ENCODE measurements around the gene LRRN3.
"Not testable (repeated sequence)": the region's sequence is repeated elsewhere in the genome, so short reads cannot be mapped to it uniquely, and the experiment has no call there.

LRRN3 gene

GRCh38 chr7:111071556-111071955 lies 19.4 kb upstream of the LRRN3 start:
- no peak for ATAC-seq
- no peak for TF ChIP-seq POU6F1 (CRISPR knock-in tag; IDR thresholded peaks at IDR 0.05; ENCODE audit: borderline replicate concordance, low read depth)
- TF ChIP-seq CSDC2 (CRISPR knock-in tag; IDR thresholded peaks at IDR 0.05): no peak
- TF ChIP-seq ZC3H10 (CRISPR knock-in tag; IDR thresholded peaks at IDR 0.05): no peak
- no peak for TF ChIP-seq SNAI2 (CRISPR knock-in tag; IDR thresholded peaks at IDR 0.05)
- no peak for TF ChIP-seq OSR1 (CRISPR knock-in tag; IDR thresholded peaks at IDR 0.05)
- TF ChIP-seq ZNF8 (CRISPR knock-in tag; IDR thresholded peaks at IDR 0.05): no peak
- no peak for TF ChIP-seq GLIS3 (CRISPR knock-in tag; IDR thresholded peaks at IDR 0.05)
- TF ChIP-seq ZNF565 (CRISPR knock-in tag; conservative IDR thresholded peaks at IDR 0.05; ENCODE audit: low read depth): no peak
- TF ChIP-seq, protein P1, sequence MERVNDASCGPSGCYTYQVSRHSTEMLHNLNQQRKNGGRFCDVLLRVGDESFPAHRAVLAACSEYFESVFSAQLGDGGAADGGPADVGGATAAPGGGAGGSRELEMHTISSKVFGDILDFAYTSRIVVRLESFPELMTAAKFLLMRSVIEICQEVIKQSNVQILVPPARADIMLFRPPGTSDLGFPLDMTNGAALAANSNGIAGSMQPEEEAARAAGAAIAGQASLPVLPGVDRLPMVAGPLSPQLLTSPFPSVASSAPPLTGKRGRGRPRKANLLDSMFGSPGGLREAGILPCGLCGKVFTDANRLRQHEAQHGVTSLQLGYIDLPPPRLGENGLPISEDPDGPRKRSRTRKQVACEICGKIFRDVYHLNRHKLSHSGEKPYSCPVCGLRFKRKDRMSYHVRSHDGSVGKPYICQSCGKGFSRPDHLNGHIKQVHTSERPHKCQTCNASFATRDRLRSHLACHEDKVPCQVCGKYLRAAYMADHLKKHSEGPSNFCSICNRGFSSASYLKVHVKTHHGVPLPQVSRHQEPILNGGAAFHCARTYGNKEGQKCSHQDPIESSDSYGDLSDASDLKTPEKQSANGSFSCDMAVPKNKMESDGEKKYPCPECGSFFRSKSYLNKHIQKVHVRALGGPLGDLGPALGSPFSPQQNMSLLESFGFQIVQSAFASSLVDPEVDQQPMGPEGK (CRISPR knock-in tag; IDR thresholded peaks at IDR 0.05; ENCODE audit: borderline replicate concordance): no peak
- no peak for TF ChIP-seq ISL1 (CRISPR knock-in tag; IDR thresholded peaks at IDR 0.05)
- no peak for TF ChIP-seq TOX (CRISPR knock-in tag; IDR thresholded peaks at IDR 0.05; ENCODE audit: borderline replicate concordance)
- no peak for TF ChIP-seq BACH2 (CRISPR knock-in tag; IDR thresholded peaks at IDR 0.05; ENCODE audit: borderline replicate concordance)
- TF ChIP-seq, protein P2, sequence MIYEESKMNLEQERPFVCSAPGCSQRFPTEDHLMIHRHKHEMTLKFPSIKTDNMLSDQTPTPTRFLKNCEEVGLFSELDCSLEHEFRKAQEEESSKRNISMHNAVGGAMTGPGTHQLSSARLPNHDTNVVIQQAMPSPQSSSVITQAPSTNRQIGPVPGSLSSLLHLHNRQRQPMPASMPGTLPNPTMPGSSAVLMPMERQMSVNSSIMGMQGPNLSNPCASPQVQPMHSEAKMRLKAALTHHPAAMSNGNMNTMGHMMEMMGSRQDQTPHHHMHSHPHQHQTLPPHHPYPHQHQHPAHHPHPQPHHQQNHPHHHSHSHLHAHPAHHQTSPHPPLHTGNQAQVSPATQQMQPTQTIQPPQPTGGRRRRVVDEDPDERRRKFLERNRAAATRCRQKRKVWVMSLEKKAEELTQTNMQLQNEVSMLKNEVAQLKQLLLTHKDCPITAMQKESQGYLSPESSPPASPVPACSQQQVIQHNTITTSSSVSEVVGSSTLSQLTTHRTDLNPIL (CRISPR knock-in tag; IDR thresholded peaks at IDR 0.05; ENCODE audit: low read depth): no peak
- TF ChIP-seq RARB (CRISPR knock-in tag; IDR thresholded peaks at IDR 0.05): no peak
- no peak for TF ChIP-seq ARNTL (CRISPR knock-in tag; IDR thresholded peaks at IDR 0.05; ENCODE audit: borderline replicate concordance, low read depth)
- no peak for TF ChIP-seq ZFP3 (CRISPR knock-in tag; IDR thresholded peaks at IDR 0.05)
- no peak for TF ChIP-seq ZNF70 (CRISPR knock-in tag; IDR thresholded peaks at IDR 0.05)
- no peak for TF ChIP-seq ESRRG (CRISPR knock-in tag; IDR thresholded peaks at IDR 0.05)
- no peak for TF ChIP-seq ZFP30 (CRISPR knock-in tag; IDR thresholded peaks at IDR 0.05)
- TF ChIP-seq TSHZ2 (CRISPR knock-in tag; IDR thresholded peaks at IDR 0.05): no peak

DNA sequence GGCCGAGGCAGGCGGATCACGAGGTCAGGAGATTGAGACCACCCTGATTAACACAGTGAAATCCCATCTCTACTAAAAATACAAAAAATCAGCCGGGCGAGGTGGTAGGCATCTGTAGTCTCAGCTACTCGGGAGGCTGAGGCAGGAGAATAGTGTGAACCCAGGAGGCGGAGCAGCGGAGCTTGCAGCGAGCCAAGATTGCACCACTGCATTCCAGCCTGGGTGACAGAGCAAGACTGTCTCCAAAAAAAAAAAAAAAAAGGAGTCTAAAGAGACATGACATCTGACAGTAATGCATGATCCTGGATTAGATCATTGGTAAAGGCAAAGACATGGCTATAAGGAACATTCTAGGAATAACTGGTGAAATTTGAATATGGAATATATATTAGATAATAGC lies 18.3 kb upstream of the LRRN3 start:
- ATAC-seq: not testable (repeated sequence)

- ATAC-seq: no peak
- TF ChIP-seq GLIS3 (CRISPR knock-in tag; IDR thresholded peaks at IDR 0.05) (no peak), ZNF70 (CRISPR knock-in tag; IDR thresholded peaks at IDR 0.05) (no peak), PPARA (CRISPR knock-in tag; IDR thresholded peaks at IDR 0.05; ENCODE audit: borderline replicate concordance) (no peak), CSDC2 (CRISPR knock-in tag; IDR thresholded peaks at IDR 0.05) (no peak), RARB (CRISPR knock-in tag; IDR thresholded peaks at IDR 0.05) (no peak), BACH2 (CRISPR knock-in tag; IDR thresholded peaks at IDR 0.05; ENCODE audit: borderline replicate concordance) (no peak), ZC3H10 (CRISPR knock-in tag; IDR thresholded peaks at IDR 0.05) (no peak), ZFP3 (CRISPR knock-in tag; IDR thresholded peaks at IDR 0.05) (no peak), ZNF565 (CRISPR knock-in tag; conservative IDR thresholded peaks at IDR 0.05; ENCODE audit: low read depth) (no peak), TSHZ2 (CRISPR knock-in tag; IDR thresholded peaks at IDR 0.05) (no peak), ESRRG (CRISPR knock-in tag; IDR thresholded peaks at IDR 0.05) (no peak), OSR1 (CRISPR knock-in tag; IDR thresholded peaks at IDR 0.05) (no peak), TCF4 (CRISPR knock-in tag; IDR thresholded peaks at IDR 0.05; ENCODE audit: borderline replicate concordance) (no peak)
- TF ChIP-seq, protein P2 (CRISPR knock-in tag; IDR thresholded peaks at IDR 0.05; ENCODE audit: low read depth): no peak
- TF ChIP-seq, protein P1 (CRISPR knock-in tag; IDR thresholded peaks at IDR 0.05; ENCODE audit: borderline replicate concordance): no peak
Observed at GRCh38 chr7:111074071-111074747, 16.7 kb upstream of the LRRN3 start.

All from SK-N-SH treated with all-trans-retinoic acid at 6 μM for 48 hours (cell line).